Central memory CD8-positive, alpha-beta T cell (primary cell): ENCODE results near the gene LDLRAD4.

ENCODE experiments used
- ATAC-seq: fragments of 150-1000 bp; cut with Tn5 transposase; replicated peaks from 2 replicates; pipeline ENCODE4 v1.10.0; 2022; ENCODE audit warnings: mild to moderate bottlenecking, moderate FRiP score, moderate number of reproducible peaks; ENCODE audit not compliant: poor library complexity, severe bottlenecking; ENCODE audit errors: extremely low read depth
- DNase-seq, 2 donors: peaks; one replicate each; pipeline ENCODE4 v3.0.0; 2021; ENCODE audit warnings: low spot score in 2 of 2
- H3K27ac Mint-ChIP-seq: one replicate; pipeline ENCODE4 v1.8.0; 2022; ENCODE audit warnings: low read depth, mild to moderate bottlenecking, moderate library complexity, mixed read lengths
- H3K27me3 Mint-ChIP-seq: one replicate; pipeline ENCODE4 v1.8.0; 2022; ENCODE audit warnings: mixed read lengths
- H3K36me3 Mint-ChIP-seq: one replicate; pipeline ENCODE4 v1.8.0; 2022; ENCODE audit warnings: mild to moderate bottlenecking, moderate library complexity, mixed read lengths; ENCODE audit not compliant: insufficient read depth
- H3K4me1 Mint-ChIP-seq: one replicate; pipeline ENCODE4 v1.8.0; 2022; ENCODE audit warnings: mixed read lengths
- H3K4me3 Mint-ChIP-seq: one replicate; pipeline ENCODE4 v1.8.0; 2022; ENCODE audit warnings: mild to moderate bottlenecking, moderate library complexity, mixed read lengths
- H3K9me3 Mint-ChIP-seq: one replicate; pipeline ENCODE4 v1.8.0; 2022; ENCODE audit warnings: mixed read lengths

The LDLRAD4 gene

DNA sequence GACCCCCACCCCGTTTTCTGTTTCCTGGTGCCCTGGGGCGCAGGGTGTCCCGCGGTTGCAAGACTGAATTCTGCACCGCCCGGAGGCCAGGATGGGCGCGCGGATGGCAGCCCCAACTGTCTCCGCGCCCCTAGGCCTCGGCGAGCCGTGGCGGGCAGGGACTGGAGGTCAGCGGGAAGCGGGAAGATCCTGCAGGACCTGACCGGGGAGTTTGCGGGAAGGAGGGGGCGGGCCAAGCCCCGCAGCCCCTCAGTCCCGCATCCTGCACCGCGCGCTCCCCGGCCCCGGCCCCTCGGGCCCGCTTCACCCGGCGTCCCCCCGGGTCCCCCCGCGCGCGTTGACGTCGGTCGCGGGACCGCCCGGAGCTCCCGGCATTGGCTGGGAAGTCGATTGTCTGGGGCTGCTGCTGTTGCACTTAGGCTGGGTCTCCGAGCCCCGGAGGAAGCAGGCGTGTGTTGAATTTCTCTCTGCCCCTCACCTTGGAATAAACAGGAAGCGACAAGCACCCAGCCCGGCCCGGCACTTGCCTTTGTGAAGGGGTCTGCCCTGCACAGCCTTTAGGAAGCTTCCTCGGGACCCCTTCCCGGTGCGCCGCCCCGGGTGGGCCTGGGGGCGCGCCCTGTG, at the start of gene LDLRAD4:
Gene LDLRAD4 (plus strand): TSS at position 393 of the 624 bp plus-strand sequence.
- no peak for DNase-seq
- Mint-ChIP-seq H3K4me1 (peaks cover 7% of the 10 kb centered on the region), H3K36me3 (peaks cover 5% of the 10 kb centered on the region), H3K27me3 (peaks cover 82% of the 10 kb centered on the region), H3K27ac (no peak within 1 kb of the TSS), H3K4me3 (peak within 1 kb of the TSS; percentile 79), H3K9me3 (no peaks in the 10 kb centered on the region)
- ATAC-seq: no peak

DNA sequence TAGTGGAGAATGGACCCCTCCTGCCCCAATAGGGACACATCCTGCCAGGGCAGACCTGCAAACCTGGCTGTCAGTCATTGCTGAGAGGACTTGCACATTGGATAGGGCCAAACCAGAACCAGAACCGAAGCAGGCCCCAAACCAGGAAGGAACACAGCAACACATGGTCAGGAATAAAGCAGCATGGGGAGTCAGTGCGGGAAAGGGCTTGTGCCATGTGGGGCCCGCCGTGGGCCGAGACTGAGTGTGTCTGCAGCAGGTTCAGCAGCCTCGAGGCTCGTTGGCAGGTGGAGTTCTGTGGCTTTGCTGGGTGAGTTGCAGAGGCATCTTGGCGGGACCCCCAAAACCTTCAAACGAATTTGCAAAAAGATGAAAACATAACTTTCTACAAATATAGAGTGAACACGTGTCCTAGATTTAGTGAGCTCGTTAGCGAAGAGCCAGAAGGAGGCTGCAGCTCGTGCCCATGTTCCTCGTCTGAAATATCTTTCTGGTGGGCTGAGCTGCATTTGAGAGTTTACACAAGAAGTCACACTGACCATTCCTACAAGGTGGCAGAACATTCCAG, 44.9 kb upstream of the LDLRAD4 start:
- DNase-seq (no peak), ATAC-seq (no peak)
- H3K27me3 Mint-ChIP-seq: no peaks in the 10 kb centered on the region
- no peak overlapping the region for H3K27ac Mint-ChIP-seq
- H3K36me3 Mint-ChIP-seq: peaks cover 3% of the 10 kb centered on the region
- H3K4me1 Mint-ChIP-seq: peaks cover 12% of the 10 kb centered on the region
- H3K4me3 Mint-ChIP-seq: no peak overlapping the region
- H3K9me3 Mint-ChIP-seq: no peaks in the 10 kb centered on the region

DNA sequence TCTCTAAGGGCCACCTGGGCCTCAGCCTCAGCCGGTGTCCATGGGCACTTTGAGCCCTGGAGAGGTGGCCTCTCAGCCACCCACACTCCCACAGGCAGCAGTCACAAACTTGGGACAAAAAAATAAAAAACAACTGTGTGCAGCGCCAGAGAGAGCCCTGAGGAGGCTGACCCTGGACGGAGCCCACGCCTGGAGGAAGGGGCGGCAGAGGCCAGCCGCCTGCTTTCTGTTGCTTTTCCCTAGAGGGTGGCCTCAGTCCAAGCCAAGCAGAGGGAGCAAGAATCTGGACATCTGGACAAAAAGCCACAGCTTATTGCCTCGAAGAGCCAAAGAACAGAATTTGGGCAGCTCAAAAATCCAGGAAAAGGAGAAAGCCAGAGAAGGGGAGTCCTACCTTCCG, 43.3 kb upstream of the LDLRAD4 start:
- no peak overlapping the region for H3K27ac Mint-ChIP-seq
- no peak for ATAC-seq

DNA sequence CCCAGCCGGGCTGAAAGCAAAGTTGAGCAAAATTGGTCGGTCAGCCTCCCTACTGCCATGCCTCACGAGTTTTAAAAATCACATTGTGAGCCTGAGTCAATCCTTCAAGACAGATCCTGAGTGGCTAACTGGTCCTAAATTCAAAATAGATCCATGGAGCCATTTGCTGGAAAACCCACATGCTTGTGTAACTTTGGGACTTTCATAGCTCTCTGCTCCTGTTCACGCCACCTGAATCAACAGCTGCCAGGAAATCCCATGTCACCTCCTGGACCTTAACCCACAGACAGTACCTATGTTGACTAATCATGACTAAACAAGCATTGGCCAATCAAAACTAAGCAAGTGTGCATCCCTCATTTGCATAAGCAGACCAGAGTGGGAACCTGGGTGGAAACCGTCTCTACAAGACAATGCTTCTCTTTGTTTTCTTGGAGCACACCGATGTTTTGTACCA, 42.8 kb upstream of the LDLRAD4 start:
- no peak overlapping the region for H3K27ac Mint-ChIP-seq

More for the DNA sequence above, 43.3 kb upstream of the LDLRAD4 start:
- DNase-seq: no peak
- peaks cover 3% of the 10 kb centered on the region for H3K36me3 Mint-ChIP-seq
- peaks cover 12% of the 10 kb centered on the region for H3K4me1 Mint-ChIP-seq
- no peaks in the 10 kb centered on the region for H3K27me3 Mint-ChIP-seq
- no peak overlapping the region for H3K4me3 Mint-ChIP-seq
- no peaks in the 10 kb centered on the region for H3K9me3 Mint-ChIP-seq

DNA sequence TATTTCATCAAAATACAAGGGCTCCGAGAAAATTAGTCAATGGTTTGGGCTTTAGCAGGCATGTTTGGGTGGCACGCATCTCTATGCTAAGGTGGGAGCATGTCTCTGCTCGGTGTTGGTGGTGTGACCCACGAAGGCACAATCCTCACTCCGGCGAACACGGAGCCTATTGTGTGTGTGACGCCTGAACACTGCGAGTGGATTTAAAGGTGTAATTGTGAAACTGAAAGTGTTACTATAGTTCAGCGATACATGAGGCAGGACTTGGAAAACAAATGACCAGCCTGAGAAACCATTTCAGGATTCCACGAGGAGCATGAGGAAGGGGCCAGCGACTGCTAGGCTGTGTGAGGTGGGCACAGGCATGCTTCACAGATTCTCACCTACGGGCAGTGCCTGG, 41.7 kb upstream of the LDLRAD4 start:
- no peak for ATAC-seq
- no peak for DNase-seq
- Mint-ChIP-seq H3K27me3 (peaks cover 15% of the 10 kb centered on the region), H3K9me3 (no peaks in the 10 kb centered on the region), H3K36me3 (peaks cover 3% of the 10 kb centered on the region), H3K27ac (peak overlapping the region; percentile 70), H3K4me1 (peaks cover 12% of the 10 kb centered on the region), H3K4me3 (peak overlapping the region; percentile 79)

More for the DNA sequence above, 42.8 kb upstream of the LDLRAD4 start:
- H3K4me1 Mint-ChIP-seq: peaks cover 12% of the 10 kb centered on the region
- H3K36me3 Mint-ChIP-seq: peaks cover 3% of the 10 kb centered on the region
- H3K27me3 Mint-ChIP-seq: peaks cover 4% of the 10 kb centered on the region
- DNase-seq (no peak), ATAC-seq (no peak)
- H3K9me3 Mint-ChIP-seq: no peaks in the 10 kb centered on the region
- no peak overlapping the region for H3K4me3 Mint-ChIP-seq

DNA sequence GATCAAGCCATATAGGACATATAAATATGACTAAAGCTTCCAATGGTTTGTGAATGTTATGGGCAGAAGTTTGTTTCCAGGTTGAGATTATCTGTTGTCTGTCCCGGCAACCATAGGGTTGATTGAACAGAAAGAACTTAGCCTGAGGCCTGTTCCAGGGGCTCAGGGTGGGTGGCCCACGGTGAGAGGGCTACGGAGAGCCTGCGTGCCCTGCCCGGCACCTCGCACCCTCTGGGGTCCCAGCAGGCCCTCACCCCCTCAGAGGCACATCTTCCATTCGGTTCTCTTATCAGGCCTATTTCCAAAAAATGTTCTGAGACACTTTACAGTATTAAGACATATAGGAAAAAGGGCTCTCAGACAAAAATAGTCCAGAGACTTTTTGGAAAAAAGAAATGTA, 40.4 kb upstream of the LDLRAD4 start:
- DNase-seq (no peak), ATAC-seq (no peak)
- Mint-ChIP-seq H3K27me3 (peaks cover 28% of the 10 kb centered on the region), H3K4me3 (no peak overlapping the region), H3K27ac (no peak overlapping the region), H3K36me3 (peaks cover 3% of the 10 kb centered on the region), H3K9me3 (no peaks in the 10 kb centered on the region), H3K4me1 (peaks cover 12% of the 10 kb centered on the region)

DNA sequence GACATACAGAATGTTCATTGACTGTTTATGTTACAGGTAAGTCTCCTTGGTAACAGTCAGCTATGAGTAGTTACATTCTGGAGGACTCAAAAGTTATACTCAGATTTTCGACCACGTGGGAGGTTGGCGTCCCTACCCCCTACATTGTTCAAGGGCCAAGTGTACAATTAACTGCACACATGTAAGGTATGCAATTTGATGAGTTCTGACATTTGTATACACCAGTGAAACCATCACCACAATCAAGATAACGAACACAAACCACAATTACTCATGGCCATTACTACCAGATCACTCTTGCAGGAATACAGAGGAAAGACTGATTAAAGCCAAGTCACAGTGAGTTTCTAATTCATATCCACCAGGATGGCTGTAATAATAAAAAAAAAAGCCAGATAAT, 39.6 kb upstream of the LDLRAD4 start:
- no peak for ATAC-seq
- Mint-ChIP-seq H3K27me3 (peaks cover 28% of the 10 kb centered on the region), H3K27ac (no peak overlapping the region)

DNA sequence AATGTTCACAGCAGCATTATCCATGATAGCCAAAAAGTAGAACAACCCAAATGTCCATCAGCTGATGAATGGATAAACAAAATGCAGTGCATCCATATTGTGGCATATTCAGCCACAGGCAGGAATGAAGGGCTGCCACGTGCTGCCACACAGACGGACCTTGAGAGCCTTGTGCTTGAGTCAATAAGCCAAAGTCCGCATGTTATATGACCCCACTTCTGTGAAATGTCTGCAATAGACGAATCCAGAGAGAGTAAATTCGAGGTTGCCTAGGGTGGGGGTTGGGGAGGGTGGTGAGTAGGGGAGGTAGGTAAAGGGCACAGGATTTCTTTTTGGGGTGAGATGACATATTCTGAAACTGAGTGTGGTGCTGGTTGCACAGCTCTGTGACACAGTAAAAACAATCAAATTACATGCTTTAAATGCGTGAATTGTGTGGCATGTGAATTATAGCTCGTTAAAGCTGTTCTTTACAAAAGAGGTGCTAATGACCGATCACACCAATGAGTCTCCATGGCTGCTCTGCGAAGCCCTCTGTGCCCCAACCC, 38.9 kb upstream of the LDLRAD4 start:
- no peak overlapping the region for H3K4me3 Mint-ChIP-seq
- H3K36me3 Mint-ChIP-seq: peaks cover 3% of the 10 kb centered on the region
- H3K27me3 Mint-ChIP-seq: peaks cover 34% of the 10 kb centered on the region
- peaks cover 12% of the 10 kb centered on the region for H3K4me1 Mint-ChIP-seq
- ATAC-seq: no peak
- no peak for DNase-seq
- H3K9me3 Mint-ChIP-seq: no peaks in the 10 kb centered on the region
- no peak overlapping the region for H3K27ac Mint-ChIP-seq

More for the DNA sequence above, 39.6 kb upstream of the LDLRAD4 start:
- Mint-ChIP-seq H3K4me3 (no peak overlapping the region), H3K9me3 (no peaks in the 10 kb centered on the region), H3K36me3 (peaks cover 3% of the 10 kb centered on the region), H3K4me1 (peaks cover 12% of the 10 kb centered on the region)
- no peak for DNase-seq

DNA sequence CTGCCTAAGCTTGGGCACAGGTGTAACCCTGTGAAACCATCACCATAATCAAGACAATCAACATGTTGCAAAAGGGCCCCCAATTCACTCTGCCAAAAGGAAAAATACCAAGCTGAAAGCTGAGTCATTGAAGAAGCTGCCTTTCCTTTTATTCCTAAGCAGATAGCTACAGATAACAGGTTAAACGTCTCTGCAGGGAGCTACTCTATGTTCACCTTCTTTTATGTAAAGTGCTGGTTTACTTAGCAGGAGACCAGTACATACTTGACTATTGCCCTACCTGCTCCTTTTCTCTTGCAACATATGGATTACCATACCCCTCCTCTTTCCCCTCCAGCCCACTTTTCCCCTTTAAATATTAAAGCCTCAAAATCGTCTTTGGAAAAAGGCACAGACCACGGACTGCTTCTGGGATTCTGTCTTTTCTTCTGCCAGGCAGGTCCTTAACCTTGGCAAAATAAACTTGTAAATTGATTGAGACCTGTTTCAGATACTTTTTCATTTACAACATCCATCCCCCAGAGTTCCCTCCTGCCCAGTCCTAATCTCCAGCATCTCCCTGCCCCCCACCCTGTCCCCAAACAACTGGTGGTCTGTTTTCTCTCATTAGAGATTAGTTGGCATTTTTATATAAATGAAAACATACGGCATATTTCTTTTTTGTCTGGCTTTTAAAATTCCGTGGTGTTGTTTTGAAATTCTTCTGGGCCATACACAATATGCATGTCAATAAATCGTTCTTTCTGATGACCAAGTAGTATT, 37.8 kb upstream of the LDLRAD4 start:
- ATAC-seq: no peak
- DNase-seq: no peak
- Mint-ChIP-seq H3K9me3 (no peaks in the 10 kb centered on the region), H3K4me1 (peaks cover 12% of the 10 kb centered on the region), H3K27ac (no peak overlapping the region), H3K4me3 (no peak overlapping the region), H3K27me3 (peaks cover 39% of the 10 kb centered on the region), H3K36me3 (peaks cover 3% of the 10 kb centered on the region)

DNA sequence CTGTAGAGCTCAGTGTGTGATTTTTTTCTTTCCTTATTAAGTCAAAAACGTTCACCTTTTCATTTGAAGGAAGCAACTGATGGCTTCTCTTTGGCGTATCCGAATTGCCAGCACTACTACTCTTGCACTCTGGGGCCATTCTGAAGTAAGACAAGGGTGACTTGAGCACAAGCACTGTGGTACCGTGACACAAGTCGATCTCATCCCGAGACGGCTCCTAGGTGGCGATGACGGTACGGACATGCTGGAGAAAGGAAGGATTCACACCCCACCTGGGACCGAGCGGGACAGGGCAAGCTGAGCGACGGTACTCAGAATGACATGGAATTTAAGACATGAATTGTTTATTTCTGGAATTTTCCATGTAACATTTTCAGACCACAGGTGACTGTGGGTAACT, 36.8 kb upstream of the LDLRAD4 start:
- Mint-ChIP-seq H3K4me1 (peaks cover 5% of the 10 kb centered on the region), H3K27me3 (peaks cover 39% of the 10 kb centered on the region), H3K9me3 (no peaks in the 10 kb centered on the region), H3K27ac (no peak overlapping the region), H3K4me3 (no peak overlapping the region), H3K36me3 (peaks cover 2% of the 10 kb centered on the region)
- no peak for ATAC-seq
- no peak for DNase-seq

DNA sequence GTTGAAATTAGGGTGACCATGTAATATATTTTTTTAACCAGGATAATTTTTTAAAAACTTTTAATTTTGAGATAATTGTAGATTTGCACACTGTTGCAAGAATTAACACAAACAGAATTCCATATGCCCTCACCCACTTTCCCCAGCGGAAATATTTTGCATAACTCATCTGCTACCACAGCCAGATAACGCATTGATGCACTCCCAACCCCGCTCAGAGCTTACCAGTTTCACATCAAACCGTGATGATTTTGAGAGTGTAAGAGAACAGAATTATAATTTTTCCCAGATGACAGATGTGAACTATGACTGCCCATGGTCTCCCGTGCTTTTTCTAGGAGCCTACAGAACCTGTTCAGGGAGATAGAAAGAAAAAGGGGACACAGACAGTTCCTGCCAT, 35.2 kb upstream of the LDLRAD4 start:
- Mint-ChIP-seq H3K9me3 (no peaks in the 10 kb centered on the region), H3K4me1 (no peaks in the 10 kb centered on the region), H3K36me3 (no peaks in the 10 kb centered on the region), H3K27ac (no peak overlapping the region), H3K4me3 (no peak overlapping the region), H3K27me3 (peaks cover 39% of the 10 kb centered on the region)
- DNase-seq (no peak), ATAC-seq (no peak)

DNA sequence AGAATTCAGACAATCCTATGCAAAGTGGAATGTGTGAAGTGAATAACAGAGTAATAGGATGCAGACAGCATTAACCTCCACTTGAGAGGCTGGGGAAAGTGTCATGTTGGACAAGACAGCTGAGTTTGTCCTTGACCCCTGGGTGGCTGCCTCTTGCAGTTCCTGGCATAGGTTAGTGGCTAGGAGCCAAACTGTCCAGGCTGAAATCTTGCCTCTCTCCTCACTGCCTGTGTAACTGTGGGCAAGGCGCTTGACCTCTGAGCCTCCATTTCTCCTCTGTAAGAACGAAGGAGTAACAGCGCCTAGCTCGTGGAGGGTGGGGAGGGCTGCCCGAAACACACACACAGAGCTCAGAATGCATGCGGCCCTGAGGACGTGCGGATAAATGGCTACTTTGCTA, 34.8 kb upstream of the LDLRAD4 start:
- DNase-seq (no peak), ATAC-seq (no peak)
- peaks cover 39% of the 10 kb centered on the region for H3K27me3 Mint-ChIP-seq
- no peak overlapping the region for H3K27ac Mint-ChIP-seq
- no peaks in the 10 kb centered on the region for H3K4me1 Mint-ChIP-seq
- H3K9me3 Mint-ChIP-seq: no peaks in the 10 kb centered on the region
- H3K4me3 Mint-ChIP-seq: no peak overlapping the region
- no peaks in the 10 kb centered on the region for H3K36me3 Mint-ChIP-seq
